ENCODE results near the gene YARS1. TPM values are rescaled to one million over a fixed set of nuclear protein-coding genes. Genes with fewer than 3 reads are reported as not detected.

The YARS1 gene
- total RNA-seq, 6 donors from 2014 or later, result 82.1 to 110 (median 95.1) TPM

DNA sequence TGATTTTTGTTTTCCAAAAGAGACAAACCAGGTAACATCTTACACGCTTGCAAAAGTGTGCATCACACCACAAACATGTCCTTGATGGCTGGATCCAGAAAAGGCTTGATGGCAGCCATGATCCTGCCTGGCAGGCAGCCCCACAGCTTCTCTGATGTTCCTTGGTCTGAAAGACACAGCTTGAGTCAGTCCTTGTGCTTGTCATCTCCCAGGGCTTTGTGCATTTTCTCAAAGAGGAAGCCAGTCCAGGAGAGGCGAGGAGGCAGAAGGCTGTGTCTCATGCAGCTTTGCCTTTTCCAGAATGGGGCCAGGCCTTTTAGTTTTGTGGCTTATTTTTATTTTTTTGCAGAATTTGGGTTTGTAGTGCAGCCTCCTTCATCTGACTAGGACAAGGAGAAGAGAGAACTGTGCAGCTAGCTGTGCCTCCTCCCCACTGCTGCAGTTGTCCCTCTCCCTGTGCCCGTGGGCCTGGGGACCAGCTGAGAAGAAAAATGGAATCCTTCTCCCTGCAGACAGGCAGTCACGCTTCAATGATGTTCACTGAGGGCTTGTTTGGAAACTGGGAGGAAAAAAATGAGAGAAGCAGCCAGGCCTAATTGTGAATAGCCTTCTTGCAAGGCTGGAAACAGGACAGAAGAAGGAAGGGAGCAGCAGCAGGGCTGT is 46.2 kb upstream of the YARS1 start:
- no peak overlapping the region for H3K4me3 ChIP-seq
- peaks cover 0 to 6% (median 2%) of the 10 kb centered on the region in 4 donors for H3K4me1 ChIP-seq
- no peak for ATAC-seq (ENCODE audit: low FRiP score in 2 of 2)
- no peaks in the 10 kb centered on the region for H3K27me3 ChIP-seq
- no peak overlapping the region for H3K27ac ChIP-seq
- DNase-seq, result no peak
- peaks cover 0 to 24% (median 2%) of the 10 kb centered on the region in 4 donors for H3K36me3 ChIP-seq
- WGBS, 2 donors, result 89 to 96% methylated on average over 4 of the region's 4 CpGs
- TF ChIP-seq EP300 (IDR thresholded peaks at IDR 0.05) (no peak), POLR2AphosphoS5 (IDR thresholded peaks at IDR 0.05) (no peak)
- TF ChIP-seq, protein P1, sequence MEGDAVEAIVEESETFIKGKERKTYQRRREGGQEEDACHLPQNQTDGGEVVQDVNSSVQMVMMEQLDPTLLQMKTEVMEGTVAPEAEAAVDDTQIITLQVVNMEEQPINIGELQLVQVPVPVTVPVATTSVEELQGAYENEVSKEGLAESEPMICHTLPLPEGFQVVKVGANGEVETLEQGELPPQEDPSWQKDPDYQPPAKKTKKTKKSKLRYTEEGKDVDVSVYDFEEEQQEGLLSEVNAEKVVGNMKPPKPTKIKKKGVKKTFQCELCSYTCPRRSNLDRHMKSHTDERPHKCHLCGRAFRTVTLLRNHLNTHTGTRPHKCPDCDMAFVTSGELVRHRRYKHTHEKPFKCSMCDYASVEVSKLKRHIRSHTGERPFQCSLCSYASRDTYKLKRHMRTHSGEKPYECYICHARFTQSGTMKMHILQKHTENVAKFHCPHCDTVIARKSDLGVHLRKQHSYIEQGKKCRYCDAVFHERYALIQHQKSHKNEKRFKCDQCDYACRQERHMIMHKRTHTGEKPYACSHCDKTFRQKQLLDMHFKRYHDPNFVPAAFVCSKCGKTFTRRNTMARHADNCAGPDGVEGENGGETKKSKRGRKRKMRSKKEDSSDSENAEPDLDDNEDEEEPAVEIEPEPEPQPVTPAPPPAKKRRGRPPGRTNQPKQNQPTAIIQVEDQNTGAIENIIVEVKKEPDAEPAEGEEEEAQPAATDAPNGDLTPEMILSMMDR (IDR thresholded peaks at IDR 0.05), result no peak
- H3K9me3 ChIP-seq, result no peaks in the 10 kb centered on the region

DNA sequence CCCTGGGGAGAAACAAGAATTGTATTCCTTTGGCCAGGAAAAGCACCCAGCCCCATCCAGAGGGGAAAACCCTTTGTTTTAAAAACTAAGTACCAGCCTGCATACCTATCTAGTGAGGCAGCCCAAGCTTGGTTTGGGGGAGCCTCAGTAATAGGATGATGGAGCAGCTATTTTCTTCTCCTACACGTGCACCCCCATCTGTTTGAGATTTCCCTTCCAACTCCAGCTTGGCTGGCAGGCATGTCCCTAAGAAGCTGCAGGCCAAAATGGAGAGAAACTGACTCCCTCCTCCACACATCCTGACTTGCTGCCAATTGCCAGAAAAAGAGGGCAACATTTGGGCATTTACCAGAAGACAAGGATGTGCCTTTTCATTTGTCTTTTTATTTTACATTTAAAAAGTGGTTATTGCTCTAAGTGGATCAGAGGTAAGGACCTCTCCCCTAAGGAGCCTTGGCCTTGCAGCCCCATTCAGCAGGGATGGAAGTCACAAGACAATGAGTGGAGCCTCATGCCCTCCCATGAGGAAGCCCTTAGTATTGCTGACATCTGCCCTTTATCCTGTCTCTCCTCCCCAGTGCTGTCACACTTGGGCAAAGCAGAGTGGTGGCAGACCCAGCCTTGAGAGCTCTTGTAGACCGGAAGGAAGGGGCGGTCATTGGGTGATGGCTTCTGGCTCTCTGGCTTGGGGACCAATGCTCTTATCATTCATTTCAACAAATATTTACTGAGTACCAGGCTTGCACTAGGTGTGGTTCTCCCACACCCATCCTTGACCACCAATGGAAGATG is 44.9 kb upstream of the YARS1 start:
- no peak for ATAC-seq (ENCODE audit: low FRiP score in 2 of 2)
- 73 to 80% methylated on average over 3 of the region's 3 CpGs for WGBS, 2 donors
- Histone ChIP-seq H3K9me3 (no peaks in the 10 kb centered on the region), H3K4me3 (no peak overlapping the region), H3K36me3 (peaks cover 3 to 36% (median 5%) of the 10 kb centered on the region in 4 donors), H3K4me1 (peaks cover 0 to 6% (median 2%) of the 10 kb centered on the region in 4 donors), H3K27me3 (no peaks in the 10 kb centered on the region), H3K27ac (no peak overlapping the region)
- TF ChIP-seq POLR2AphosphoS5 (IDR thresholded peaks at IDR 0.05) (no peak), EP300 (IDR thresholded peaks at IDR 0.05) (no peak), POLR2A (IDR thresholded peaks at IDR 0.05) (no peak)
- TF ChIP-seq, protein P1 (IDR thresholded peaks at IDR 0.05), result no peak
- no peak for DNase-seq

DNA sequence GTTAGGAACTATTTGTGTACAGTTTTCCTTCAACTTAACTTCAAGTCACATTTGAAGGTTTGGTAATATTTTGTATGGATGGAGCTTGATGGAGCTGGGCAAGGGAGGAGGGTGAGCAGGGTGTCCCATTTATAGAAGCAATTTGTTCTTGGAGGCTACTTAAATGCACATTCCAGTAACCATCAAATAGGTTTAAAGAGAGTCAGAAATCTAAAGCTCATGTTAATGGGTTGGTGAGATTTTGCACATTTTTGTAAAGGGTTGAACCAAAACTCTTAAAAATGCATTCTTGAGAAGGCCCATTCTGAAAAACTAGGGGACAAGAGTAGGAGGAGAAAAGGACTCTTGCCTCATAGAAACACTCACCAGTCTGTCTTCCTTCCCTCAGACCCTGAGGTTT is 43.4 kb upstream of the YARS1 start:
- H3K27me3 ChIP-seq, result no peaks in the 10 kb centered on the region
- TF ChIP-seq, protein P1 (IDR thresholded peaks at IDR 0.05), result no peak
- TF ChIP-seq EP300 (IDR thresholded peaks at IDR 0.05) (no peak), POLR2A (IDR thresholded peaks at IDR 0.05) (no peak), POLR2AphosphoS5 (IDR thresholded peaks at IDR 0.05) (no peak)
- DNase-seq, result no peak
- H3K9me3 ChIP-seq, result no peaks in the 10 kb centered on the region
- H3K4me3 ChIP-seq, result no peak overlapping the region
- no peak overlapping the region for H3K27ac ChIP-seq
- no peak for ATAC-seq (ENCODE audit: low FRiP score in 2 of 2)
- H3K36me3 ChIP-seq, result peaks cover 3 to 51% (median 19%) of the 10 kb centered on the region in 4 donors
- H3K4me1 ChIP-seq, result peaks cover 0 to 6% (median 2%) of the 10 kb centered on the region in 4 donors

DNA sequence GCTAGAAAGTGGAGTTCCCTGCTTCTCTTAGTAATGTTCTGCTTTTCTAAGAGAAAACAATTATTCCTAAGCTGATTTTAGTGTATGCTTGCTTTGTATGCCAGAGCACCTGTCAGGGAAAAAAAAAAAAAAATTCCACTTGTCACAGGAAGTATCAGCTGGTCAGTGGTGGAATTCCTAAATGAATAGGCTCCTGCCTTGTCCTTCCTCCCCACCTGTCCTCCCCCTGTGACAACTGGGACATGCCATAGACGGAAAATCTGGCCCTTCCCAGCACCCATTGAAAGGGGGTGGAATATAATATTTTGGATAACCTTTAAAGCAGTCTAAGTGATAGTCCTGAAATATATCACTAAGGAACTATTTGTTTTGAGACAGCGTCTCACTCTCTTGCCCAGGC is 42.8 kb upstream of the YARS1 start:
- no peak overlapping the region for H3K4me3 ChIP-seq
- no peaks in the 10 kb centered on the region for H3K27me3 ChIP-seq
- no peak overlapping the region for H3K27ac ChIP-seq
- peaks cover 4 to 58% (median 22%) of the 10 kb centered on the region in 4 donors for H3K36me3 ChIP-seq
- ATAC-seq (ENCODE audit: low FRiP score in 2 of 2) (no peak), DNase-seq (no peak)
- 93 to 95% methylated on average over 2 of the region's 2 CpGs for WGBS, 2 donors
- H3K9me3 ChIP-seq, result no peaks in the 10 kb centered on the region
- no peak for TF ChIP-seq EP300 (IDR thresholded peaks at IDR 0.05)
- TF ChIP-seq POLR2A (IDR thresholded peaks at IDR 0.05), result no peak
- TF ChIP-seq, protein P1 (IDR thresholded peaks at IDR 0.05), result no peak
- TF ChIP-seq POLR2AphosphoS5 (IDR thresholded peaks at IDR 0.05), result no peak
- peaks cover 0 to 6% (median under 1%) of the 10 kb centered on the region in 4 donors for H3K4me1 ChIP-seq
